Measurements from ENCODE around the gene C2orf76. TPM values are rescaled to one million over a fixed set of nuclear protein-coding genes. Genes with fewer than 3 reads are reported as not detected.
A peak's percentile ranks its signal among the peaks of the same experiment; 100 is the strongest.

The C2orf76 gene
- total and polyA plus RNA-seq, 7 donors, result 4.1 to 9.3 (median 7.1) TPM

DNA sequence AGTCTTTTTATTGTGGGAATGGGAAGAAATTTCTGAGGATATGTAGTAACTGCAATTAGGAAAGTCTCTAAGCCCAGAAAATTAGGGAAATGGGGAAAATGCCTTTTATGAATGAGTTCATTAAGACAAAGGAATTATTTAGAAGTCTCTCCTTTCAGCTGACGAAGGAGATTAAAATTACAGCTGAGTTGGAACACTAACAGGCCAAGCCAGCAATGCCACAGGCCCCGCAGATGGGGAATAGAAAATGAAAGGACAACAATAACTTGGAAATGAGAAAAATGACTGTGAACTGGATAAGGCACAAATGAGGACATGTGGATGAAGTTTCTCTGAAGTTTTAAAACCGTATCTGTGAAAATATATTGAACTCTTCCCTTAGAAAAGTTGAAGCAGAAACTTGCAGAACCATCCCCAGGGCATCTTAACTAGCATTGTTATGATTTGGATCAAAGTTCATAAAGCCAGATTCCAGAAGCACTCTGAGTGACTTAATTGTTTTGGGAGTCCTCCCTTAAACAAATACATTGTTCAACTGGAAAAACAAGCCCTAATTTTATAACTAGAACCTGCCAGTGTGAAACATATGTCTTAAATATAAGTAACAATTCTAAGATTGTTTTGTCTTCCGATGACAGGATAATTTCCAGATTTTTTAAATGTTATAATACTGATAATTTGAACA, 51.3 kb downstream of the C2orf76 start:
- no peak for DNase-seq
- intact Hi-C loops (cut with DNase I), result no loop called here
- H3K27ac ChIP-seq, result peak overlapping the region; percentile 53
- 37 to 42% (median 42%) methylated on average over 4 of the region's 4 CpGs for WGBS, 3 donors
- ATAC-seq, result no peak
- no peaks in the 10 kb centered on the region for H3K36me3 ChIP-seq (ENCODE audit: insufficient read depth in 1 of 2, low read depth in 1 of 2)
- no peak for TF ChIP-seq CTCF (IDR thresholded peaks at IDR 0.05)
- no peaks in the 10 kb centered on the region for H3K27me3 ChIP-seq (ENCODE audit: insufficient read depth in 3 of 3, low read length in 2 of 3)
- no peak overlapping the region for H3K4me3 ChIP-seq
- no peaks in the 10 kb centered on the region for H3K9me3 ChIP-seq
- H3K4me1 ChIP-seq, result peaks cover 29% of the 10 kb centered on the region

DNA sequence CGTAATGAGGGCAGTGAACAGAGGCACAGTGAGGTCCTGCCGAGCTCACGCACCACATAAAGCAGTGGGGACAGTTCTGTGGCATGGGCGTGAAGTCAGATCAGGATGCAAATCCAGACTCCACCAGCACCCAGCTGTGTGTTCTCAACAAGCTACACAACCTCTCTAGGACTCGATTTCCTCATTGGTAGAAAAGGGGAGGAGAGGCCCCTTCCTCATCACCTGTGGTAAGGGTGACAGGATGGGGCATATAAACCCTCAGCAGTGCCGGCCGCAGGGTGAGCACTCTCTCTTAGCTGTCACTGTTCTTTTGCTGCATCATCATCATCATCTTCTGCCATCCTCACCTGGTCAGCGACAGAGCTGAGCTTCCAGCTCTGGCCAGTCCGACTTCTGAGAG, 54.8 kb downstream of the C2orf76 start:
- 92 to 93% (median 93%) methylated on average over 9 of the region's 9 CpGs for WGBS, 3 donors
- intact Hi-C loops (cut with DNase I), result loop anchor here (5.0 kb wide), 3 partner anchors 55 to 430 kb away; partner anchors contain the start of genes C2orf76 (in 1 of the 2) and DBI (in 1 of the 2)
- TF ChIP-seq CTCF (IDR thresholded peaks at IDR 0.05), result no peak
- Histone ChIP-seq H3K27ac (peak overlapping the region; percentile 75), H3K9me3 (no peaks in the 10 kb centered on the region), H3K4me1 (peaks cover 11% of the 10 kb centered on the region), H3K4me3 (no peak overlapping the region), H3K27me3 (ENCODE audit: insufficient read depth in 3 of 3, low read length in 2 of 3) (no peaks in the 10 kb centered on the region), H3K36me3 (ENCODE audit: insufficient read depth in 1 of 2, low read depth in 1 of 2) (no peaks in the 10 kb centered on the region)
- DNase-seq, result no peak
- ATAC-seq, result no peak

DNA sequence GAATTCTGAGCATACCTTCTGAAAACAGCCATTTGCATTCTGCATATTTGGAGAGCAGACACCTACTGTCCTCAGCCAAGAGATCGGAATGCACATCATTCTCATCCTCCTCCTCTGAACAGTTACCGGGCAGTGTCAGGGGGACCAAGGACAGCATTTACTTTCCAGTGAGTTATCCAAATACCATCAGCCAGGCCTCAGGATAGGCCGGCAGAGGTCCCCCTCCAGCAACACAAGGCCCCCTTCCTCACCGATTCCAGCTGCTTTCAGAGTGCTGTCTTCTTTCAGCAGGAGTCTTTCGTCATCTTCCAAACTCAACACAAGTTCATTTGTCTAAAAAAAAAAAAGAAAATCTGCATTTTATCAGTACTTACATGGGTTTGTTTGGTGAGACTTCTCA, 55.3 kb downstream of the C2orf76 start:
- WGBS, 3 donors, result 74 to 77% (median 76%) methylated on average over 5 of the region's 5 CpGs
- TF ChIP-seq CTCF (IDR thresholded peaks at IDR 0.05), result no peak
- H3K27me3 ChIP-seq (ENCODE audit: insufficient read depth in 3 of 3, low read length in 2 of 3), result no peaks in the 10 kb centered on the region
- H3K27ac ChIP-seq, result no peak overlapping the region
- no peaks in the 10 kb centered on the region for H3K36me3 ChIP-seq (ENCODE audit: insufficient read depth in 1 of 2, low read depth in 1 of 2)
- H3K4me3 ChIP-seq, result no peak overlapping the region
- intact Hi-C loops (cut with DNase I), result loop anchor here (5.0 kb wide), 3 partner anchors 56 to 429 kb away; partner anchors contain the start of genes C2orf76 (in 1 of the 2) and DBI (in 1 of the 2)
- H3K4me1 ChIP-seq, result peaks cover 11% of the 10 kb centered on the region
- no peaks in the 10 kb centered on the region for H3K9me3 ChIP-seq
- no peak for ATAC-seq
- no peak for DNase-seq

GRCh38 chr2:119308793-119309330, 57.8 kb downstream of the C2orf76 start:
- H3K9me3 ChIP-seq, result no peaks in the 10 kb centered on the region
- no peak for TF ChIP-seq CTCF (IDR thresholded peaks at IDR 0.05)
- H3K36me3 ChIP-seq (ENCODE audit: insufficient read depth in 1 of 2, low read depth in 1 of 2), result no peaks in the 10 kb centered on the region
- H3K4me3 ChIP-seq, result no peak overlapping the region
- peaks cover 19% of the 10 kb centered on the region for H3K4me1 ChIP-seq
- ATAC-seq (no peak), DNase-seq (no peak)
- H3K27ac ChIP-seq, result peak overlapping the region; percentile 2
- 35 to 46% (median 38%) methylated on average over 4 of the region's 4 CpGs for WGBS, 3 donors
- intact Hi-C loops (cut with DNase I), result loop anchor here in 1 of 2 donors (10.0 kb wide), 1 partner anchor 176 kb away; no protein-coding TSS in a partner anchor
- no peaks in the 10 kb centered on the region for H3K27me3 ChIP-seq (ENCODE audit: insufficient read depth in 3 of 3, low read length in 2 of 3)
